H9 (cell line): ENCODE data around the gene PIGL. TPM values are rescaled to one million over a fixed set of nuclear protein-coding genes. Genes with fewer than 3 reads are reported as not detected.
A peak's percentile ranks its signal among the peaks of the same experiment; 100 is the strongest.

Source experiments
- DNase-seq: peaks from one replicate; pipeline ENCODE4 v3.0.0-alpha.2; 2017
- H2AFZ ChIP-seq: one replicate; pipeline ENCODE4 v1.6.1; 2013; ENCODE audit warnings: mild to moderate bottlenecking, low read length, control low read depth, moderate library complexity
- H2AK5ac ChIP-seq: 2 replicates; pipeline ENCODE4 v1.6.1; 2013; ENCODE audit warnings: low read length, control low read depth, mixed read lengths; ENCODE audit not compliant: insufficient read length
- H2BK120ac ChIP-seq: one replicate; pipeline ENCODE4 v1.6.1; 2013; ENCODE audit warnings: low read depth, mild to moderate bottlenecking, low read length, control low read depth, inconsistent platforms; ENCODE audit not compliant: poor library complexity, severe bottlenecking
- H2BK12ac ChIP-seq: 2 replicates; pipeline ENCODE4 v1.6.1; 2013; ENCODE audit warnings: low read length, control low read depth, mixed read lengths, low read depth; ENCODE audit not compliant: insufficient read length
- H2BK15ac ChIP-seq: 2 replicates; pipeline ENCODE4 v1.6.1; 2013; ENCODE audit warnings: low read depth, low read length, control low read depth
- H2BK20ac ChIP-seq: one replicate; pipeline ENCODE4 v1.6.1; 2013; ENCODE audit warnings: low read depth, mild to moderate bottlenecking, low read length, control low read depth, inconsistent platforms; ENCODE audit not compliant: poor library complexity, severe bottlenecking
- H2BK5ac ChIP-seq: 2 replicates; pipeline ENCODE4 v1.6.1; 2013; ENCODE audit warnings: low read length, control low read depth, mixed read lengths; ENCODE audit not compliant: insufficient read length
- H3K14ac ChIP-seq: 2 replicates; pipeline ENCODE4 v1.6.1; 2013; ENCODE audit warnings: low read length, control low read depth; ENCODE audit not compliant: insufficient read depth
- H3K18ac ChIP-seq: 2 replicates; pipeline ENCODE4 v1.6.1; 2013; ENCODE audit warnings: low read depth, mild to moderate bottlenecking, mixed read lengths, low read length, control low read depth; ENCODE audit not compliant: insufficient read length
- H3K23ac ChIP-seq: 2 replicates; pipeline ENCODE4 v1.6.1; 2013; ENCODE audit warnings: low read length, control low read depth, mixed read lengths, low read depth; ENCODE audit not compliant: insufficient read length
- H3K23me2 ChIP-seq: 2 replicates; pipeline ENCODE4 v1.6.1; 2013; ENCODE audit warnings: low read depth, mild to moderate bottlenecking, mixed read lengths, low read length, control low read depth; ENCODE audit not compliant: insufficient read length, poor library complexity, severe bottlenecking
- H3K27ac ChIP-seq: 2 replicates; pipeline ENCODE4 v1.5.1; 2013; ENCODE audit warnings: low read length, control low read depth, mixed read lengths, low read depth; ENCODE audit not compliant: insufficient read length
- H3K27me3 ChIP-seq: 2 replicates; pipeline ENCODE4 v1.6.1; 2013; ENCODE audit warnings: low read length, control low read depth, inconsistent platforms; ENCODE audit not compliant: insufficient read depth
- H3K4ac ChIP-seq: 2 replicates; pipeline ENCODE4 v1.6.1; 2013; ENCODE audit warnings: low read depth, mild to moderate bottlenecking, control low read depth, inconsistent platforms, low read length, moderate library complexity
- H3K4me1 ChIP-seq: 2 replicates; pipeline ENCODE4 v1.6.1; 2013; ENCODE audit warnings: low read length, control low read depth, inconsistent platforms; ENCODE audit not compliant: insufficient read depth
- H3K4me2 ChIP-seq: 2 replicates; pipeline ENCODE4 v1.6.1; 2013; ENCODE audit warnings: low read length, control low read depth, mixed read lengths; ENCODE audit not compliant: insufficient read length, insufficient read depth
- H3K56ac ChIP-seq: 2 replicates; pipeline ENCODE4 v1.6.1; 2013; ENCODE audit warnings: low read depth, mild to moderate bottlenecking, mixed read lengths, low read length, control low read depth; ENCODE audit not compliant: insufficient read length
- H3K79me1 ChIP-seq: 2 replicates; pipeline ENCODE4 v1.6.1; 2013; ENCODE audit warnings: low read depth, mild to moderate bottlenecking, moderate library complexity, low read length, control low read depth, inconsistent platforms; ENCODE audit not compliant: insufficient read depth, poor library complexity, severe bottlenecking
- H3K79me2 ChIP-seq: 2 replicates; pipeline ENCODE4 v1.6.1; 2013; ENCODE audit warnings: low read length, control low read depth, inconsistent platforms; ENCODE audit not compliant: insufficient read depth
- H3K9ac ChIP-seq: 2 replicates; pipeline ENCODE4 v1.6.1; 2013; ENCODE audit warnings: low read length, control low read depth, mixed read lengths; ENCODE audit not compliant: insufficient read length; ENCODE audit errors: extremely low read depth
- H3K9me3 ChIP-seq: one replicate; pipeline ENCODE4 v1.6.1; 2013; ENCODE audit warnings: low read depth, low read length, inconsistent platforms; ENCODE audit not compliant: control insufficient read depth
- H3T11ph ChIP-seq: one replicate; pipeline ENCODE4 v1.6.1; 2013; ENCODE audit warnings: mild to moderate bottlenecking, low read length, control low read depth, inconsistent platforms
- H4K20me1 ChIP-seq: one replicate; pipeline ENCODE4 v1.6.1; 2013; ENCODE audit not compliant: control insufficient read depth, insufficient read length, insufficient read depth
- H4K5ac ChIP-seq: 2 replicates; pipeline ENCODE4 v1.6.1; 2013; ENCODE audit warnings: low read depth, mild to moderate bottlenecking, mixed read lengths, low read length, control low read depth; ENCODE audit not compliant: insufficient read length
- H4K8ac ChIP-seq: replicated peaks from 2 replicates; pipeline ENCODE4 v1.6.1; 2013; ENCODE audit warnings: low read length, control low read depth, mixed read lengths, low read depth; ENCODE audit not compliant: insufficient read length
- H4K91ac ChIP-seq: 2 replicates; pipeline ENCODE4 v1.6.1; 2013; ENCODE audit warnings: low read depth, mild to moderate bottlenecking, moderate library complexity, mixed read lengths, low read length, control low read depth; ENCODE audit not compliant: insufficient read length
- H3K27ac Mint-ChIP-seq, 3 experiments: 2 replicates in 2 of 3; 3 replicates in 1 of 3; pipeline ENCODE4 v1.8.0; 2020 to 2021; ENCODE audit warnings: mixed read lengths in 3 of 3, mild to moderate bottlenecking in 1 of 3, moderate library complexity in 1 of 3
- H3K27me3 Mint-ChIP-seq: 2 replicates; pipeline ENCODE4 v1.8.0; 2021; ENCODE audit warnings: low read depth, mild to moderate bottlenecking, moderate library complexity, mixed read lengths
- H3K36me3 Mint-ChIP-seq, 3 experiments: 2 replicates in 2 of 3; 3 replicates in 1 of 3; pipeline ENCODE4 v1.8.0; 2020 to 2021; ENCODE audit warnings: low read depth in 3 of 3, mixed read lengths in 3 of 3; ENCODE audit not compliant: insufficient read depth in 1 of 3
- H3K4me1 Mint-ChIP-seq, 2 experiments: 2 replicates each; pipeline ENCODE4 v1.8.0; 2020; ENCODE audit warnings: mixed read lengths in 2 of 2
- H3K4me3 Mint-ChIP-seq, 2 experiments: 2 replicates in 1 of 2; 3 replicates in 1 of 2; pipeline ENCODE4 v1.8.0; 2020 to 2021; ENCODE audit warnings: mild to moderate bottlenecking in 2 of 2, mixed read lengths in 2 of 2, moderate library complexity in 1 of 2
- H3K9me3 Mint-ChIP-seq, 2 experiments: 2 replicates in 1 of 2; 3 replicates in 1 of 2; pipeline ENCODE4 v1.8.0; 2020; ENCODE audit warnings: mild to moderate bottlenecking in 2 of 2, mixed read lengths in 2 of 2, moderate library complexity in 1 of 2
- CTCF ChIP-seq: fragments of 200-600 bp; sonication (generic); conservative IDR thresholded peaks from 3 replicates; pipeline ENCODE4 v1.8.0; 2021; ENCODE audit warnings: antibody characterized with exemption, mild to moderate bottlenecking
- WGBS: extraction: QIAGEN DNeasy Blood & Tissue Kit; methylation state at CpG from one replicate; pipeline ENCODE4 v1.1.7; 2013; ENCODE audit warnings: missing lambda C conversion rate, low lambda C conversion rate, mixed read lengths; ENCODE audit not compliant: insufficient read length; ENCODE audit errors: extremely low coverage; 5-methylcytosine and 5-hydroxymethylcytosine counted together
- total RNA-seq: library from RNA; stranded (reverse); gene quantifications from 2 replicates; pipeline ENCODE4 v1.2.1, GENCODE V29; 2021

PIGL gene
- total RNA-seq, 1 experiment from 2014 or later, result 21.6 TPM

DNA sequence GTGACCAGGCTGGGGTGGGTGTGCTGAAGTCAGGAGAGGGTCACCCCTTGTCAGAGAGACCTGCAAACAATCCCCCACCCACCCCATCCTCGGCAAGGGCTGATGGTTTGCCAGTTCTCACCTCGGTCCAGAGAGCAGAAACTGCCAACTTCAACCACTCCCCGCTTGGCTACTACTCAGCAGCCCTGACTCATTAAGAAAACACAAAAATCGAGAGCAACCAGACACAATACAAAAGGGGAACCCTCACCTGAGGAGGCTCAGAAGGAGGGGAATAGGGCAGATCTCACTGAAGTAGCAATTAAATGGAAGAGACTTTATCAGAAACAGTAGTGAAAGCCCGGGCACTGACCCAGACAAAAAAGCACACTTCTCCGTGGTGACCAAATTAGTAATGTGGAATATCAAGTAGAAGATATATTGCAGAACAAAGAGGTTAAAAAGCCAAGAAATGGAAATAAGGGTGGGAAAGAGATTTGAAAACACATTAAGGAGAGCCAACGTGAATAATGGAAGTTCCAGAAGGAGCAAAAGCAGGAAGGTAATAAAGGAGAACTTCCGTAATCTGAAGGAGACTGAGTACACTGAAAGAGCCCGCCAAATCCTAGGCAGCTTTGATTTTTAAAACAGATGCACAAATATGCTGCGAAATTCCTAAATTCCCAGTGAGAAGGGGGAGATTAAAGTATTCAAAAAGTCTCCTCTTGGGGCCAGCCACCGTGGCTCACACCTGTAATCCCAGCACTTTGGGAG, 112.7 kb downstream of the PIGL start:
- no peak overlapping the region for H3K4me2 ChIP-seq
- H2AK5ac ChIP-seq, result no peak overlapping the region
- H4K20me1 ChIP-seq, result no peaks in the 10 kb centered on the region
- H3K36me3 Mint-ChIP-seq, result peaks cover 4 to 15% (median 5%) of the 10 kb centered on the region in 3 experiments; a peak in 5 of 7 replicates
- H3K27me3 Mint-ChIP-seq, result no peaks in the 10 kb centered on the region
- H3K9ac ChIP-seq, result no peak overlapping the region
- no peak overlapping the region for H2BK5ac ChIP-seq
- H3T11ph ChIP-seq, result no peak overlapping the region
- H2BK120ac ChIP-seq, result no peak overlapping the region
- H3K23me2 ChIP-seq, result no peaks in the 10 kb centered on the region
- no peak overlapping the region for H3K4ac ChIP-seq
- no peak overlapping the region for H3K14ac ChIP-seq
- peaks cover 0 to 5% of the 10 kb centered on the region in 2 experiments; a peak in 2 of 5 replicates for H3K9me3 Mint-ChIP-seq
- no peak overlapping the region for H4K91ac ChIP-seq
- H3K9me3 ChIP-seq, result no peaks in the 10 kb centered on the region
- H3K27ac Mint-ChIP-seq, result peak overlapping the region in 1 of 3 experiments; percentile 45; a peak in 3 of 7 replicates
- H3K23ac ChIP-seq, result no peak overlapping the region
- no peak overlapping the region for H2BK12ac ChIP-seq
- H3K4me1 ChIP-seq, result no peaks in the 10 kb centered on the region
- H3K56ac ChIP-seq, result no peak overlapping the region
- no peak for DNase-seq
- H2BK15ac ChIP-seq, result no peak overlapping the region
- H3K4me3 Mint-ChIP-seq, result no peak overlapping the region
- H3K4me1 Mint-ChIP-seq, result peaks cover 4 to 8% of the 10 kb centered on the region in 2 experiments; a peak in 2 of 4 replicates
- H2AFZ ChIP-seq, result no peak overlapping the region
- H4K5ac ChIP-seq, result no peak overlapping the region
- H3K27me3 ChIP-seq, result no peaks in the 10 kb centered on the region
- no peaks in the 10 kb centered on the region for H3K79me2 ChIP-seq
- no peak overlapping the region for H3K18ac ChIP-seq
- no peak overlapping the region for H3K27ac ChIP-seq
- no peak overlapping the region for H4K8ac ChIP-seq
- no CpG with 5 or more reads among the region's 11 CpGs for WGBS
- no peak overlapping the region for H2BK20ac ChIP-seq
- TF ChIP-seq CTCF, result no peak
- H3K79me1 ChIP-seq, result no peaks in the 10 kb centered on the region
